IPS DF 4.7 (cell line): ENCODE measurements around the gene STMN1.

Experiments used
- DNase-seq: peaks from one replicate; pipeline ENCODE4 v3.0.0-alpha.2; 2013; ENCODE audit warnings: low spot score; ENCODE audit errors: extremely low read depth

The STMN1 gene

DNA sequence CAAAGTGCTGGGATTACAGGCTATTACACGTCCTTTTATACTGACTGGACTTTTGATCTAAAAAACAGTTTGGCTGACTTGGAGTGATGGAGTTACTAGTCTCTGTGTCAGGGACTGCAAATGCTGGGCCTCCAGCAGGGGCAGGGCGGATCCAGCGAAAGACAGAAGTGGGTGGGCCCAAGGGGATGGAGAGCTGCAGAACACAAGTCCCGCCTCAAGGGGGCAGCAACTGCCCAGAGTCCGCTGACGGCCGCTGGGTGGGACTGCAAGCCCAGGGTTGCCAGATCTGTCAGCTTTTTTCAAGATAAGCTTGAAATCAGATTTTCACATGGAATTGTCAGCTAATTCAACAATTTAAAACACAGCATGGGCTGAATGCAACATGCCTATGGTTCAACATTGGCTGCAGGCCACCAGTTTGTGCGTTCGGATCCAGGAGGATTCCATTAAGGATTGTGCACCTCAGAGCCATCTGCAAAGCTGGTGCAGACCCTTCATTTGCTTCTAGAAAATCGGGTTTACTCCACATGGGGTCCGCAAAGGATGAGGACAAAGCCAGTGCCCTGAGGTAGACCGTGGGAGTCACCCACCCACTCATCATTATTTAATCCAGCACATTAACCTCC lies 10.7 kb downstream of the STMN1 start:
- no peak for DNase-seq

DNA sequence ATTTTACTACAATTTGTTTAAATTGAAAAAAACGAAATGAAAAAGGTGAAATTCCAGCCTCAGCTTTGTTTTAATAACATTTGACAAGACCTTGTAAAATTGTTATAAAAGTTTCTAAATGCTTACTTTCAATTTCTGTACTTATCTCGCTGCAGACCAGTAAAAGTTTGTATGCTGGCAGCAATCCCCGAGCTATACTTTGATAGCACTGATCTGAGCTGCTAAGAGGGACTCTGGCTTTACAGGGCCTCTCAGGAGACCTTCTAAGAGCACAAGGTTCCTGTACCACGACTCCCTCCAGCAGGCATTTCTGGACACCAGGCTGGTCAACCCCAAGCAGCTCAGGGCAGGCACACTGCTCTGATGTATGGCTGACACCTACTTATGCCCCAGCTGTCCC lies 13.1 kb downstream of the STMN1 start:
- DNase-seq: no peak

- no peak for DNase-seq
These were observed 14.6 kb downstream of the STMN1 start for GRCh38 chr1:25891606-25892005.

- no peak for DNase-seq
These were observed 15.8 kb downstream of the STMN1 start for GRCh38 chr1:25890239-25891034.

GRCh38 chr1:25889470-25889869 lies 16.7 kb downstream of the STMN1 start:
- DNase-seq: no peak

- no peak for DNase-seq
These were observed 17.7 kb downstream of the STMN1 start for GRCh38 chr1:25888426-25888987.

GRCh38 chr1:25885602-25886001 lies 20.6 kb downstream of the STMN1 start:
- DNase-seq: no peak

- DNase-seq: no peak
These were observed 25.0 kb downstream of the STMN1 start for GRCh38 chr1:25881266-25881665.

DNA sequence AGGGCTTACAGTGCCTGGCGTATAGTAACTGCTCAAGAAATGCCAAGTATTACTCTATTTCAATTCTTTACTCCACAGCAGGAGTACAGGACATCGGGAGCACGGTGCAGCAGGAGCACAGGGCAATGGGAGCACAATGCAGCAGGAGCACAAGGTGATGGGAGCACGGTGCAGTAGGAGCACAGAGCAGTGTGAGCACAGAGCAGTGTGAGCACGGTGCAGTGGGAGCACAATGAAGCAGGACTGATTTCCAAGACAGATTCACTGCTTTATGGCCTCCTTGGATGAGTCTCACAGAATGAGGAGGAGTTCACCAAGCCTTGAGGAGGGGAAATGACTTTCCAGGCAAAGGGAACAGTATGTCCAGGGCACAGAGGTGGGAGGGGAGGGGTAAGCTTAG lies 25.7 kb downstream of the STMN1 start:
- no peak for DNase-seq

- DNase-seq: no peak
These were observed 26.5 kb downstream of the STMN1 start for GRCh38 chr1:25879675-25880074.

GRCh38 chr1:25878690-25879089 lies 27.5 kb downstream of the STMN1 start:
- DNase-seq: no peak

GRCh38 chr1:25877155-25877554 lies 29.1 kb downstream of the STMN1 start:
- DNase-seq: no peak

DNA sequence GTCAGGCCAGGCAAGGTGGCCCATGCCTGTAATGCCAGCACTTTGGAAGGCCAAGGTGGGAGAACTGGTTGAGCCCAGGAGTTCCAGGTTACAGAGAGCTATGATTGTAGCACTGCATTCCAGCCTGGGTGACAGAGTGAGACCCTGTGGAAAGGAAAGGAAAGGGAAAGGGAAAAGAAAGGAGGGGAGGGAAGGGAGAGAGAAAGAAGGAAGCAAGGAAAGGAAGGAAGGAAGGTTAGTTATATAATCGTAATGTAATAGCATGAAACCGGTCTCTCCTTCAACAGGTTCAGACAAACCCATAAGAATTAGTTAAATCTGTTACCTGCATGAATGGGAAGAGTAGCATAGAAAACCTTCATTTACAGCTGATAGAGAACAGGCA lies 29.5 kb downstream of the STMN1 start:
- DNase-seq: no peak

DNA sequence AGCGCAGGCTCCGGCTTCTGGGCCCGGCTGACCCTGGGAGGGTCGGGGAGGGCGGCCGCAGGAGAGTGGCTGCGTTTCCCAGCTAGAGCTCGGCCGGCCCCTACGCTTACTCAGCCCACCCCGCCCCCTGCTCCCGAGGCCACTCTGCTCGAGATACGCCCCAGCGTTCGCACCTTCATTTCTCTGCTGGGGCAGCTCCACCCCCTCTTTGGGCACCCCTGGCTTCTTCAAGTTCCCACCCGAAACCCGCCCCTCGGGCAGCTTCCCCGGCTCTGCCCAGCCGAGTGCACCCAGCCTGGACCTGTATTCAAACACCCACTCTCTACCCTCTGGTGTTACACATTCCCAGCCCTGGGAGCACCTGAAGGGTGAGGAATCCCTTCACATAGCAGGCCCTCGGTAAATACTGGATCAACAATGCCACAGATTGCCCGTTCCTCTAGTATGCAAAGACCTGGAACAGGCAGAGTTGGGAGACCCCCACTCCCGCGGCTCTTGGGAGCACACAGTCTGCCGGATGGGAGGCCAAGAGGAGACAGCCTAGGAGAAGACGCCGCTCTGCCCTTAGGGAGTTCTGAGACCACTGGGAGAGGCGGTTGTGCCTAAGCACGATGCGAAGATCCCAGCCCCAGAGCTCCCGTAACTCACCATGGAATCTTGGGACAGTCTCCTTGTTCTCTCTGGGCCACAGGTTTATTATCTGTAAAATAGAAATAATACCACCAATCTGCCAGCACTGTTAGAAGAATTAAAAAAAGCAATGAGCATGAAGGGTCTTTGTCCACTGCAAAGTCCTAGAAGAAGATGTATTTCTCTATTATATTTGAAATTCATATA lies 30.1 kb downstream of the STMN1 start:
- no peak for DNase-seq

DNA sequence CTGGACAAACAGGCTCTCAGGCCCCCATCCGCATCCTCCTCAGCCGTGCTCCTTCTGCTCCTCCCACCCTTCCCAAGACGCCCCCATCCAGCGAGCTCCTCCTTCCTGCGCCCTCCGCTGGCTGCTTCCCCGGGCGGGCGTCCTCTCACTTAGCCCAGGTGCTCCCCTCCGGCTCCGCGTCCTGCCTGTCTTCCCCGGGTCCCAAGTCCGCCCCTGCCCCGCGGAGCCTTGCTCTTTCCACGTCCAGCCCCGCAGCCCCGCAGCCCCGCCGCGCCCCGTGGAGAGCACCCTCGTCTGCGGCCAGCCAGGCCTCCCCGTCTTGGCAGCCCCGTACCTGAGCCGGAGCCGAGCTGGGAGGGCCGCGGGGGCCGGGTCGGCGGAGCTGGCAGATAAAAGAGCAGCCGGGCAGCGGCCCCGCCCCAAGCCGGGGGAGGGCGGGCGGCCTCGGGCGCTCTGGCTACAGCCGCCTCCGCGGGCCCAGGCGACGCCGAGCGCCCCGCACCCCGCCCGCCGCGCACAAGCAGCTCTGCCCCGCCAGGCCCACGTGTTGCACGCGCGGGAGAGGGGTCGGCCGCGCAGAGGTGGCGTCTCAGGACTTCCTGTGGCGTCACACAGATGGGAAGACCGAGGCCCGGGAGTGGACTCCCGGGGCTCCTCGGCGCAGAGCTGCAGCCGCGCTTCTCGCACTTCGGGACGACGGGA lies 30.9 kb downstream of the STMN1 start, which contains the start of gene PAQR7:
Gene PAQR7, minus strand, starts transcription at position 555 of the 702 bp plus-strand sequence. CDS start 11,869 bp downstream, outside the sequence.
- DNase-seq: no peak

DNA sequence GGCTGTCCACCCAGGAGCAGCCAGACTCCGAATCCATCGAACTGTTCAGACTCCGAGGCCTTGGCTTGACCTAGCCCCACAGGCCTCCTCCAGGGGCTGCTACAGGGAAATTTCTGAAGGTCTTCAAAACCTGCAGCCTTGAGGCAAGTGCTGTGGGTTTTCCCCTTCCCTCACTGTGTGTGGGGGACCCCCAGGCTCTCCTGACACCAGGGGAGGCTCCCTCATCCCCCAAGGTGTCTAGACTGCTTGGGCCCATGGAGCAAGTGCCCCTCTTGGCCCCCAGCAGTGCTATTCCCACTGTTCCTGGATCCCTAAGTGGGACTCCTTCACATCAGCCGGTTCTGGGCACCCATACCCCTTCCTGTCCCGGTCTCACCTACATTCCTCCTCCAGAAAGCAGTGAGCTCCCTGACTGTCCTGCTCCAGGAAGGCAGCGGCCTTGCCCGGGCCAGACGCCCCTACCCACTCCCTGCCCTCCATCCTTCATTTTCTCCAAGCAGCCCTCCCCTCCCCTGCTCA lies 31.5 kb downstream of the STMN1 start:
- DNase-seq: no peak

DNA sequence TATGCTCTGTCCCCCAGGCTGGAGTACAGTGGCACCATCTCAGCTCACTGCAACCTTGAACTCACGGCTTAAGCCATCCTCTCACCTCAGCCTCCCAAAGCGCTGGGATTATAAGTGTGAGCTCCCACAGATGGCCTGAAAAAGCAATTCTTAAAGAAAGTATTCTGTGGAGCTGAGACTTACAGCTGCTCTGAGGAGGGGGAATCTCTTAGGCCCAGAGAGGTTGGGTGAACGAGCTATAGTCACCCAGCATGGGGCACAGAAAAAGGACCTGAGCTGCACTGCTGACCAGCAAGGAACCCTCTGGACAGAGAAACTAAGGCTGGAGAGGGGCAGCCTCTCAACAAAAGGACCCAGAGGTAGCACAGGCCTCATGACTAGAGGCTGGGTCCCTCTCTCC lies 32.0 kb downstream of the STMN1 start:
- DNase-seq: no peak

DNA sequence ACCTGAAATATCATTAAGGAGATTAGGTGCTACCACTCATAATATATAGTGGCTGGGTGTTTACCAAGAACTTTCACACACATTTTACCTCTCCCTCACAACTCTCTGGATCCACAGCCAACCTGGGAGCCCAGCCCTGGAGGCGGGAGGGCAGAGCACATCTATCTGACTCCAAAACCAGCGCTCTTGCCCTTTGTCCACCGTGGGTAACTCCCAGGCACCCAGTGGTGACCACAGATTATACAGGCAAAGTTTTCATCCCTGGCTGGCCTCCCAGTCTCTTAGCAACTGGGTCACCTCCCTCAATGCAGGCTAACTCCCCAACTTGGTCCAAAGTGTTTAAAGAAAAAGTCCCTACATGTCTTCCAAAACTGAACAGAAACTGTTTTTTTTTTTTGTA lies 33.1 kb downstream of the STMN1 start:
- no peak for DNase-seq

GRCh38 chr1:25872713-25873112 lies 33.5 kb downstream of the STMN1 start:
- no peak for DNase-seq

DNA sequence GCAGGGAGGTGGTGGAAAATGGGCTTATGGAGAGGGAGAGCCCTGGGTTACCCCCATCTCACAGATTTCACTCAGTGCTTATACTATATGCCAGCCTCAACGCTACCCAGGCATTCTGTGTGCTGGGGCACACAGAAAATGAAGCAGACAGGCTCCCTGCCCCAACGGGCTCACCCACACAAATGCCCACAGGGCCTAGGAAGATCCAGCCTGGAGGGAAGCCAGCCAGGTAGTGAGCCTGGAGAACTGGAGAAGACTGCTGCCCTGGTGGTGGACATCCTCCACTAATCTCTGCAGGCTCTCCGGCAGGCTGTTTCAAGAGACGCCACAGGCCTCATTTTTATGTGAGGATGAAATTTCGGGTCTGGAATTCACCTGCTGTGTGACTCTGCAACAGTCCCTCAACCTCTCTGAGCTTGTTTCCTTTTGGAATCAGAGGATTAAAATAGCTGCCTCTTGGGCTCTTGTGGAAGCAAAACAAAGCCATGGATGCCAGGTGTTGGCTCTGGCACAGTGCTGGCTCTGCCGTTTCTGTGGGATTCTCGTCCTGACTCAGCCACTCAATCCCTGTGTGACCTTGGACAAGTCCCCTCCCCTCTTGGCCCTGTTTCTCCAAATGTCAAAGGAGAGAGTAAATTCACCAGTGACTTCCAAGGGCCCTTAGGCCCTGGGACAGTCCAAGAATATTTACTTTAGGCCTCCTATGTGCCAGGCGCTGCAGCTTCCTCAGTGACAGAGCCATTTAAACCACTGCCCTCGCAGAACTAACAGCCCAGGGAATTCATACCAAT lies 34.3 kb downstream of the STMN1 start:
- no peak for DNase-seq
